Omental fat pad (tissue), 4 donors: ENCODE measurements around the gene CYREN. TPM values are rescaled to one million over a fixed set of nuclear protein-coding genes. Genes with fewer than 3 reads are reported as not detected.

Experiments used
- ATAC-seq: fragments of 150-250 bp; one replicate; pipeline ENCODE4 v1.9.1; 2016; ENCODE audit warnings: mild to moderate bottlenecking, moderate library complexity; ENCODE audit not compliant: low FRiP score
- DNase-seq: peaks from one replicate; pipeline ENCODE4 v3.0.0-alpha.2; 2019; ENCODE audit warnings: low spot score
- total RNA-seq, 4 donors: library from RNA; depleted of rRNA; stranded (reverse); fragments of >200 nt; gene quantifications; one replicate each; pipeline ENCODE4 v1.1.0, GENCODE V29; 2016
- TF ChIP-seq, protein P1 (sequence below), 3 donors: fragments of 450-650 bp; IDR thresholded peaks; one replicate each; pipeline ENCODE4 v1.5.1; 2016 to 2017; ENCODE audit warnings: antibody characterized with exemption in 3 of 3, mild to moderate bottlenecking in 3 of 3, moderate library complexity in 2 of 3

Gene CYREN
- total RNA-seq, 4 donors from 2014 or later, result 24.6 to 50.8 (median 29.6) TPM

DNA sequence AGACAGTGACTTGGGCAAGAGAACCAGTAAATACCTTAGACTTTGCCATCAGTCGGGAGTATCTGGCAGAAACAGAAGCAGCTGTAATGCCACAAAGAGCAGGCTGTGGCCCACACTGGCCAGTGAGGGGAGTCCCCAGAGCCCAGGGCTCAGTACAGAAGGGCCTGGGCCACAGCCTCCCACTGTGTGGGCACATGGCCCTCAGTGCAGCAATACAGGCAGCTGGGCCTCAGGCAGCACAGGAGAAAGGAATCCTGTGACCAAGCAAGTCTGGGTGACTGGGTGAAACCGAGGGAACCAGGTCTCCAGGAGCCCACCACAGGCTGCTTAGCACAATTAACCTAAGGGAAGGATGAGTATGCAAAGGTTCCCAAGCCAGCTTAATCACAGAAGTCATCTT is 26.8 kb upstream of the CYREN start:
- no peak for DNase-seq
- TF ChIP-seq, protein P1, sequence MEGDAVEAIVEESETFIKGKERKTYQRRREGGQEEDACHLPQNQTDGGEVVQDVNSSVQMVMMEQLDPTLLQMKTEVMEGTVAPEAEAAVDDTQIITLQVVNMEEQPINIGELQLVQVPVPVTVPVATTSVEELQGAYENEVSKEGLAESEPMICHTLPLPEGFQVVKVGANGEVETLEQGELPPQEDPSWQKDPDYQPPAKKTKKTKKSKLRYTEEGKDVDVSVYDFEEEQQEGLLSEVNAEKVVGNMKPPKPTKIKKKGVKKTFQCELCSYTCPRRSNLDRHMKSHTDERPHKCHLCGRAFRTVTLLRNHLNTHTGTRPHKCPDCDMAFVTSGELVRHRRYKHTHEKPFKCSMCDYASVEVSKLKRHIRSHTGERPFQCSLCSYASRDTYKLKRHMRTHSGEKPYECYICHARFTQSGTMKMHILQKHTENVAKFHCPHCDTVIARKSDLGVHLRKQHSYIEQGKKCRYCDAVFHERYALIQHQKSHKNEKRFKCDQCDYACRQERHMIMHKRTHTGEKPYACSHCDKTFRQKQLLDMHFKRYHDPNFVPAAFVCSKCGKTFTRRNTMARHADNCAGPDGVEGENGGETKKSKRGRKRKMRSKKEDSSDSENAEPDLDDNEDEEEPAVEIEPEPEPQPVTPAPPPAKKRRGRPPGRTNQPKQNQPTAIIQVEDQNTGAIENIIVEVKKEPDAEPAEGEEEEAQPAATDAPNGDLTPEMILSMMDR (IDR thresholded peaks at IDR 0.05), result no peak
- ATAC-seq, result no peak

DNA sequence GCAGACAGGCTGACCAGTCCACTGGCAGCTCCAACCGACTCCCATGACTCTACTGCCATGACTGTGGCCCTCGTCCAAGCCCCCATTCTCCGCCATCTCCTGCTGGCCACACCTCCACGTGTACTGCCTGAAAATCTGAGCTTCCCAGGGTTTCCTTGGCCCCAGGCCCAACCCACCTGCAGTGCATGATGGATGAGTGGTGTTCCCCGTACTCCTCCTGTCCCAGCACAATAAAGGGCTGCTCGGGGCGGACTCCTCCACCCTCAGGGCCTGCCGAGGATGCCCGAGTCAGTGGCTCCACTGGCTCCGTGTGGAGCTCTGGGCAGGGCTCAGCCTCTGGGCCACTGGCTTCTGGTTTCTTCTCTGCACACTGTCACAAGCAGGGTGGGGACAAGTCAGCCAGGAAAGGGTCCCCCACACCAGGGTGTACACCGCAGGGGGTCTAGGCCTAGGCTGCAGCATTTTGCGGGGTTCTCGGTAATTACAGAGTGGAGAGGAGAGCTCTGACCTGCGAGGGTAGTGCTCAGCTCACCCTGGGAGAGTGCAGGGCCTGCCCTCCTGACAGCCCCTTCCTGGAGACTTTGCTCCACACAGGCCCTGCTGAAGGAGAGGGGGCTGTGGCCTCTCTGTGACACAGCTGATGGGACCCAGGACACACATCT is 25.6 kb upstream of the CYREN start:
- ATAC-seq, result no peak
- TF ChIP-seq, protein P1 (IDR thresholded peaks at IDR 0.05), result no peak
- DNase-seq, result no peak

DNA sequence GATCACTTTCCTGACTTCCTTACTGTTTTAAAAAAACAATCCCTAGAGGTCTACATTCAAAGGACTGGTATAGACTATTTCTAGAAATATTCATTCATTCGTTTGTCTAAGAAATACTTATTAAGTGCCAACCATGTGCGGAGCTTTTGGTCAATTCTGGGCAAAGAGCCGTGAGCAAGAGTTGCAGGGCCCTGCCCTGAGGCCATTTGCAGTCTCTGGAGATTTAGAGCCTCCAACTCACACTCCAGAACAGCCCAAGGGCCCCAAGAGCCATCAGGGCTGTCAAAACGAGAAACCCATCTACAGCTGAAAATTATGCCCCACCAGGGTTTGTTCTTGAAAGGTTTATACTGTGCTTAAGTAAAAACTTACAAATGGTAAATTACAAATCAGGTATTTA is 24.6 kb upstream of the CYREN start:
- no peak for DNase-seq
- ATAC-seq, result no peak
- TF ChIP-seq, protein P1 (IDR thresholded peaks at IDR 0.05), result no peak

DNA sequence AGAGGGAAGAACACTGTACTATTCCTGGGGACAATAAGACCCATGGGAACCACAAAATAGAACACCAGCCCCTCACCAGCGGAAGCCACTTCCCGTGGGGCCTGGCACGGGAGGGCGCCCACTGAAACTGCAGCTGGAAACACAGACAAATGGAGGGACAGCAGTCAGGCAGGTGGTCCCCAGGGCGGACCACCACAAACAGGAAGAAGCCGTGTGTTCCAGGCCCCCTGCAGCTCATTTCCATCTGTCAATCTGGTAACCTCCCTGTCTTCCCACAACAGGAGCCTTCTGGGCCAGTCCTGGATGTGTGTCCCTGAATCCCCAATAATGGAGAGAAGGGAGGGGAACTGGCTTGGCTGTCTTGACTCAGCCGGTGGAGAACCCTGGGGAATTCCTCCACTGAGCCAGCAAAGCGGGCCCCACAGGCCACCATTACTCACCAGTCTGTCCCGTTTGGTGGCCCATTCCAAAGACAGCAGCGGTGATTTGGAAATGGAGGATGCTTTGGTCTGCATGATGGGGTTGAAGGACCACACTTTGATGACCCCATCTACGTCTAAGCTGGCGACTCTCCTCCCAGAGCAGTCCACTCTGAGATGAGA is 24.1 kb upstream of the CYREN start:
- no peak for ATAC-seq
- TF ChIP-seq, protein P1 (IDR thresholded peaks at IDR 0.05), result no peak
- DNase-seq, result no peak

DNA sequence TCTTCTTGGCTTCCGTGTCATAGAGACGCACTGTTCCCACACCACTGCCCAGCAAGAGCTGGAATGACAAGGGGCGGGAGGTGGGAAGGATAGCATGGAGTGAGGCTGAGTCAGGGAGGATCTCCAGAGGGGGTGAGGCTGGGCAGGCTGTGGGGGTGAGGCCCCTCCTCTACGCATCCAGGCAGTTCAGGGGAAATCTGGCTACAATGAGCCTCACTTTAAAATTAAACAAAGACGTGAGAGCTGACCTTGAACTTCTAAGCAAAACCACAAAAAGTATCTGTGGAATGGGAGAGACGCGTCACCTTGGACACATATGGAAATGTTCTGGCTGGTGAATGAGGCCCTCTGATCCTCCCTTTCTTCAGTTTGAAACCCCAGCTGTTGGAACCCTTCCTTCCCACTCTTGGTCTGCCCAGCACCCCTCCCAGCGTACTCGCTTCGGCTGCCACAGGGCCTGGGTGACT is 23.1 kb upstream of the CYREN start:
- DNase-seq (no peak), ATAC-seq (no peak)
- TF ChIP-seq, protein P1 (IDR thresholded peaks at IDR 0.05), result no peak

DNA sequence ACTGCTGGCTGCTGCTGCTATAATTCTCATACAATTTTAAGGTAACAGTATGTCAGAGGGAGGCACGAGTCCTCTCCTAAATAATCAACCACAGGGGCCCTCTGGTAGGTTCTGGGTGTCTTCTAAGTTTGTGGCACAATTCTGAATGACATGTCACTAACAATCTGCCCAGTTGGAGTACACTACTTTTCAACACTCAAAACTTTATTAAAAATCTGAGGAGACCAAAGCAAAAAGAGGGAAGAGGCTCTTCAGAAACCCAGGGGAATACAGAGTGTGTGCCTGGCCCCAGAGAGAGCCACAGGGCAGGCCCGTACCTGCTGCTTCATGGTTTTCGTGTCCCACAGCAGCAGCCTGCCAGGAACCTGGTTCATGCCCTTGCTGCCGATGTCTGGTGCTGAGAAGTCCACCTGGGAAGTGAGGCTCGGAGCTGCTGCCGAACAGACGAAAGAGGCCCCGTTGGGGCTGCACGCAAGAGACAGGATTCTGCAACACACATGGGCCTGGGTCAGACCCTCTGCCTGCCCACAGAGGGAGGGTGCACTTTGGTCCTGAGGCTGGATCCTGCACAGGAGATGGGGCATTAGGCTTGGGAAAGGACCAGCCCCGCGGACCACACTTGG is 22.5 kb upstream of the CYREN start:
- DNase-seq (no peak), ATAC-seq (no peak)
- TF ChIP-seq, protein P1 (IDR thresholded peaks at IDR 0.05), result no peak
